HL-60 (cell line): Measurements from ENCODE around the gene ZIC4.

ENCODE experiments used
- DNase-seq, 2 experiments: peaks; one replicate each; pipeline ENCODE4 v3.0.0-alpha.2; 2010 to 2020; ENCODE audit warnings: low read depth in 1 of 2, low spot score in 1 of 2
- H3K27ac ChIP-seq: fragments of 250-450 bp; sonication (Bioruptor Pico); replicated peaks from 2 replicates; pipeline ENCODE4 v1.5.1; 2020; ENCODE audit warnings: mild to moderate bottlenecking, moderate library complexity
- H3K27me3 ChIP-seq: fragments of 250-450 bp; sonication (Bioruptor Pico); 2 replicates; pipeline ENCODE4 v1.5.1; 2021; ENCODE audit warnings: mild to moderate bottlenecking, moderate library complexity; ENCODE audit not compliant: insufficient read depth, poor library complexity, severe bottlenecking
- H3K4me3 ChIP-seq: replicated peaks from 2 replicates; pipeline ENCODE4 v1.5.1; 2011; ENCODE audit warnings: mild to moderate bottlenecking, control low read depth, low read length; ENCODE audit not compliant: insufficient read depth
- GABPA ChIP-seq: IDR thresholded peaks from 2 replicates; pipeline ENCODE4 v1.6.1; 2012; ENCODE audit warnings: low read depth
- POLR2AphosphoS5 ChIP-seq: IDR thresholded peaks from 2 replicates; pipeline ENCODE4 v1.6.1; 2012; ENCODE audit warnings: low read depth
- SPI1 ChIP-seq: IDR thresholded peaks from 2 replicates; pipeline ENCODE4 v1.6.1; 2012; ENCODE audit warnings: low read depth, mild to moderate bottlenecking, borderline replicate concordance
- TF ChIP-seq, protein P1 (sequence below): IDR thresholded peaks from one replicate; pipeline ENCODE4 v1.5.1; 2011; ENCODE audit warnings: low read length, control low read depth, inconsistent platforms; ENCODE audit not compliant: insufficient read depth
- TF ChIP-seq, protein P2 (sequence below): IDR thresholded peaks from 2 replicates; pipeline ENCODE4 v1.6.1; 2012; ENCODE audit warnings: low read depth; ENCODE audit not compliant: insufficient replicate concordance

The ZIC4 gene

DNA sequence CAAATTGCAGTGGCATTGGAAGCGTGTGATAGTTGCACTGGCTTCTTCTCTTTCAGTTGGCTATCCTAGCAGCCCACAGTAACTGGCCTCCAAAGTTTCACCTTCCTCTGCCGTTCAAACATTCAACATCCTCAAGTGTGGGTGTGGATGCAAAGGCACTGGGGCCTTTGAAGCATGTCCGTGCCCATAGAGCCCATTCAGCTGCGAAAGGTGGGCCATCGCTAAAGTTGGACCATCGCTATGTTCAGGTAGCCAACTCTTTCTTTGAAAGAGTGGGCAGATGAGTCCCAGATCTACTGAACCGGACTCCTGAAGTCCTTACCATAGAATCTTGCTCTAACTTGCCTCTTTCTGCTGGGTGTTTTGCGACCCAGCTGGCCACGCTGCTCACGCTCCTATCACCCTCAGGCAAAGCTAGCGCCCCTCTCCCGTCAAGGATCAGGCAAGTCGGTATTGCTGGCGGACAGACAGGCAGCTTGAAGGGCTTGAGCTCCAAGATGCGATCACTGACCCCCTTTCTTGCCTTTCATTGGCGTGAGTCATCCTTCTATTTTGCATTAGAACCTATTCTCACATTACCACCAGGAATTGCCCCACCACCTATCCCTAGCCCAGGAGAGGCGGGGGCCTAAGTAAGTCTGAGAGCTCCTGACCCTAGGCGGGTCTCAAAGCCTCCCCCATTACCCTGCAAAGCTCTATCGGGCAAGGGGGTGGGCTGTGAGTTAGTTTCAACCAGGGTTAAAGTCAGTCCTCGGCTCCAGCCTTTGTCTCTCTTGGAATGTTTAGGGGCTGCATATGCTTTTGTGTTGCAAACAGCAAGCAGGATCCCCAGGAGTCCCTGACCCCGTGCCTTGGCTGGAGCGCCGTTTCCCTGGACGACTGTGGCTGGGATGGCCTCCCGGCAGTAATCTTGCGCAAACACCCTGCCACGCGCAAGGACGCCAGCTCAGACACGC is 28.7 kb downstream of the ZIC4 start:
- H3K27me3 ChIP-seq = peaks cover 40% of the 10 kb centered on the region
- no peak overlapping the region for H3K27ac ChIP-seq
- no peak overlapping the region for H3K4me3 ChIP-seq
- no peak for TF ChIP-seq GABPA
- no peak for TF ChIP-seq POLR2AphosphoS5
- TF ChIP-seq, protein P1, sequence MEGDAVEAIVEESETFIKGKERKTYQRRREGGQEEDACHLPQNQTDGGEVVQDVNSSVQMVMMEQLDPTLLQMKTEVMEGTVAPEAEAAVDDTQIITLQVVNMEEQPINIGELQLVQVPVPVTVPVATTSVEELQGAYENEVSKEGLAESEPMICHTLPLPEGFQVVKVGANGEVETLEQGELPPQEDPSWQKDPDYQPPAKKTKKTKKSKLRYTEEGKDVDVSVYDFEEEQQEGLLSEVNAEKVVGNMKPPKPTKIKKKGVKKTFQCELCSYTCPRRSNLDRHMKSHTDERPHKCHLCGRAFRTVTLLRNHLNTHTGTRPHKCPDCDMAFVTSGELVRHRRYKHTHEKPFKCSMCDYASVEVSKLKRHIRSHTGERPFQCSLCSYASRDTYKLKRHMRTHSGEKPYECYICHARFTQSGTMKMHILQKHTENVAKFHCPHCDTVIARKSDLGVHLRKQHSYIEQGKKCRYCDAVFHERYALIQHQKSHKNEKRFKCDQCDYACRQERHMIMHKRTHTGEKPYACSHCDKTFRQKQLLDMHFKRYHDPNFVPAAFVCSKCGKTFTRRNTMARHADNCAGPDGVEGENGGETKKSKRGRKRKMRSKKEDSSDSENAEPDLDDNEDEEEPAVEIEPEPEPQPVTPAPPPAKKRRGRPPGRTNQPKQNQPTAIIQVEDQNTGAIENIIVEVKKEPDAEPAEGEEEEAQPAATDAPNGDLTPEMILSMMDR = no peak
- TF ChIP-seq, protein P2, sequence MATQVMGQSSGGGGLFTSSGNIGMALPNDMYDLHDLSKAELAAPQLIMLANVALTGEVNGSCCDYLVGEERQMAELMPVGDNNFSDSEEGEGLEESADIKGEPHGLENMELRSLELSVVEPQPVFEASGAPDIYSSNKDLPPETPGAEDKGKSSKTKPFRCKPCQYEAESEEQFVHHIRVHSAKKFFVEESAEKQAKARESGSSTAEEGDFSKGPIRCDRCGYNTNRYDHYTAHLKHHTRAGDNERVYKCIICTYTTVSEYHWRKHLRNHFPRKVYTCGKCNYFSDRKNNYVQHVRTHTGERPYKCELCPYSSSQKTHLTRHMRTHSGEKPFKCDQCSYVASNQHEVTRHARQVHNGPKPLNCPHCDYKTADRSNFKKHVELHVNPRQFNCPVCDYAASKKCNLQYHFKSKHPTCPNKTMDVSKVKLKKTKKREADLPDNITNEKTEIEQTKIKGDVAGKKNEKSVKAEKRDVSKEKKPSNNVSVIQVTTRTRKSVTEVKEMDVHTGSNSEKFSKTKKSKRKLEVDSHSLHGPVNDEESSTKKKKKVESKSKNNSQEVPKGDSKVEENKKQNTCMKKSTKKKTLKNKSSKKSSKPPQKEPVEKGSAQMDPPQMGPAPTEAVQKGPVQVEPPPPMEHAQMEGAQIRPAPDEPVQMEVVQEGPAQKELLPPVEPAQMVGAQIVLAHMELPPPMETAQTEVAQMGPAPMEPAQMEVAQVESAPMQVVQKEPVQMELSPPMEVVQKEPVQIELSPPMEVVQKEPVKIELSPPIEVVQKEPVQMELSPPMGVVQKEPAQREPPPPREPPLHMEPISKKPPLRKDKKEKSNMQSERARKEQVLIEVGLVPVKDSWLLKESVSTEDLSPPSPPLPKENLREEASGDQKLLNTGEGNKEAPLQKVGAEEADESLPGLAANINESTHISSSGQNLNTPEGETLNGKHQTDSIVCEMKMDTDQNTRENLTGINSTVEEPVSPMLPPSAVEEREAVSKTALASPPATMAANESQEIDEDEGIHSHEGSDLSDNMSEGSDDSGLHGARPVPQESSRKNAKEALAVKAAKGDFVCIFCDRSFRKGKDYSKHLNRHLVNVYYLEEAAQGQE = no peak
- no peak for TF ChIP-seq SPI1
- DNase-seq = no peak

DNA sequence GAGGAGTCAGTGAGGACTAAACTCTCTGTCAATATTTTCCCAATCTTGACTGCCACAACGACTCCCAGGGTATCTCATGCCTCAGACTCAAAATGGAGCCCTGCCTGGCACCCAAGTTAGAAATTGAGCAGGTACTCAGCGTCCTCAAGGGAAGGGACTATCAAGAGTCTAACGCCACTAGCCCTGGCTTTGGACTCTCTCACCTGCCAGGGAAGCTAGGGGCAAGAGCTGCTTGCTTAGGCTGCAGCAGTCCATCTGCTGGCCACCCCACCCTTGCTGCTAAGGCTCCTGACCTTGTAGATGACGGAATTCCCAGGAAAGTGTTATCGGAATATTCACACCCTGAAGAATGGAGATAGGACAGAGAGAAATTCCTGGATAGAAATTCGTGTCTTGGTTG is 33.0 kb downstream of the ZIC4 start:
- Histone ChIP-seq H3K4me3 (no peak overlapping the region), H3K27me3 (peaks cover 45% of the 10 kb centered on the region), H3K27ac (no peak overlapping the region)
- no peak for DNase-seq
- TF ChIP-seq SPI1 (no peak), POLR2AphosphoS5 (no peak), GABPA (no peak)
- TF ChIP-seq, protein P2 = no peak
- TF ChIP-seq, protein P1 = no peak

DNA sequence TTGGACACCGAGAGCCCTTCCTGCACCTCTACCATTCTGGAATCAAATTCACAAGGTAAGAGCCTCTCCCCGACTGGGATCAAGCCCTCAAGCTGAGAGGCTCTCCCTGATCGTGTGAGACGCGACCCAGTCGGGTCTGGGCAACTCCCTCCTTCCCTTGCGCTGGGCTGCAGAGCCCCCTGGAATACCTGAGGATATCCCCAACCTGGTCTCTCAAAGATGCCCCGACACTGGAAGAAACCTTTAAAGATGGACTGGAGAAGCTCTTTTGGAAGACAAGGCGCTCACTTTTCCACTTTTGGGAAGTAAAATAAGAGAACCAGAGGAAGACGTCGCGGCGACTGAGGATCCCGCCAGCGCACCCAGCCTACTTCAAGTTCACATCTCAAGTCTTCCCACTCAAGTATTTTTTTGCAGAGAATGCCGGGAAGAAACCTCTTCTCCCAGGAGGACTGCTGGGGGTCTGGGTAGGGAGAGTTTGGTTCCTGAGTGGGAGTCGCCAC is 33.8 kb downstream of the ZIC4 start:
- TF ChIP-seq, protein P2 = no peak
- TF ChIP-seq SPI1 (no peak), GABPA (no peak), POLR2AphosphoS5 (no peak)
- TF ChIP-seq, protein P1 = no peak
- no peak for DNase-seq
- H3K27me3 ChIP-seq = peaks cover 50% of the 10 kb centered on the region
- no peak overlapping the region for H3K27ac ChIP-seq
- H3K4me3 ChIP-seq = no peak overlapping the region
